ENCODE data around the gene IFT122.
"Not testable (repeated sequence)": the region's sequence is repeated elsewhere in the genome, so short reads cannot be mapped to it uniquely, and the experiment has no call there.

IFT122 gene

GRCh38 chr3:129498603-129499488 lies 58.8 kb downstream of the IFT122 start:
- not testable (repeated sequence) for DNase-seq (ENCODE audit: low read depth in 2 of 2)

- not testable (repeated sequence) for DNase-seq (ENCODE audit: low read depth in 2 of 2)
These were observed 59.7 kb downstream of the IFT122 start for GRCh38 chr3:129499604-129500333.

GRCh38 chr3:129500334-129500658 lies 60.3 kb downstream of the IFT122 start:
- no peak for DNase-seq (ENCODE audit: low read depth in 2 of 2)

- DNase-seq (ENCODE audit: low read depth in 2 of 2): no peak
These were observed 61.6 kb downstream of the IFT122 start for GRCh38 chr3:129501630-129502029.

- no peak for DNase-seq (ENCODE audit: low read depth in 2 of 2)
These were observed 62.8 kb downstream of the IFT122 start for GRCh38 chr3:129502641-129503408.

- no peak for DNase-seq (ENCODE audit: low read depth in 2 of 2)
These were observed 63.7 kb downstream of the IFT122 start for GRCh38 chr3:129503471-129504291.

GRCh38 chr3:129504471-129505100 lies 64.6 kb downstream of the IFT122 start:
- DNase-seq (ENCODE audit: low read depth in 2 of 2): no peak

GRCh38 chr3:129505341-129505740 lies 65.3 kb downstream of the IFT122 start:
- DNase-seq (ENCODE audit: low read depth in 2 of 2): no peak

GRCh38 chr3:129506231-129506742 lies 66.3 kb downstream of the IFT122 start:
- DNase-seq (ENCODE audit: low read depth in 2 of 2): no peak

- no peak for DNase-seq (ENCODE audit: low read depth in 2 of 2)
These were observed 67.3 kb downstream of the IFT122 start for GRCh38 chr3:129507181-129507831.

GRCh38 chr3:129512595-129512994 lies 72.6 kb downstream of the IFT122 start:
- no peak for DNase-seq (ENCODE audit: low read depth in 2 of 2)

- DNase-seq (ENCODE audit: low read depth in 2 of 2): no peak
These were observed 73.7 kb downstream of the IFT122 start for GRCh38 chr3:129513705-129514104.

- DNase-seq (ENCODE audit: low read depth in 2 of 2): no peak
These were observed 74.1 kb downstream of the IFT122 start for GRCh38 chr3:129514110-129514509.

GRCh38 chr3:129514563-129514962 lies 74.5 kb downstream of the IFT122 start:
- DNase-seq (ENCODE audit: low read depth in 2 of 2): no peak

- DNase-seq (ENCODE audit: low read depth in 2 of 2): not testable (repeated sequence)
These were observed 75.2 kb downstream of the IFT122 start for GRCh38 chr3:129515108-129515820.

- not testable (repeated sequence) for DNase-seq (ENCODE audit: low read depth in 2 of 2)
These were observed 75.9 kb downstream of the IFT122 start for GRCh38 chr3:129515821-129516432.

- DNase-seq (ENCODE audit: low read depth in 2 of 2): no peak
These were observed 77.5 kb downstream of the IFT122 start for GRCh38 chr3:129517516-129517915.

GRCh38 chr3:129518038-129518561 lies 78.1 kb downstream of the IFT122 start:
- DNase-seq (ENCODE audit: low read depth in 2 of 2): no peak

- no peak for DNase-seq (ENCODE audit: low read depth in 2 of 2)
These were observed 78.6 kb downstream of the IFT122 start for GRCh38 chr3:129518581-129518980.
